Astrocyte of the spinal cord (primary cell): ENCODE data around the gene PARP14.

Experiments
- DNase-seq: peaks from one replicate; pipeline ENCODE4 v3.0.0; 2011; ENCODE audit warnings: low read depth, low spot score
- H3K4me3 ChIP-seq: 2 replicates; pipeline ENCODE4 v1.5.1; 2011; ENCODE audit warnings: low read depth, mild to moderate bottlenecking, low read length, moderate library complexity
- CTCF ChIP-seq: IDR thresholded peaks from 2 replicates; pipeline ENCODE4 v1.5.1; 2012; ENCODE audit warnings: low read depth, mild to moderate bottlenecking, low read length, inconsistent platforms
- in situ Hi-C: cut with HindIII; loops from 2 replicates; pipeline ENCODE4 v1.10.0; 2017; ENCODE audit warnings: low sequenced_read_pairs

Gene PARP14

GRCh38 chr3:122690096-122690495 is 9.5 kb downstream of the PARP14 start:
- no peak for TF ChIP-seq CTCF
- H3K4me3 ChIP-seq = no peak overlapping the region
- in situ Hi-C loops = no loop called here
- DNase-seq = no peak

DNA sequence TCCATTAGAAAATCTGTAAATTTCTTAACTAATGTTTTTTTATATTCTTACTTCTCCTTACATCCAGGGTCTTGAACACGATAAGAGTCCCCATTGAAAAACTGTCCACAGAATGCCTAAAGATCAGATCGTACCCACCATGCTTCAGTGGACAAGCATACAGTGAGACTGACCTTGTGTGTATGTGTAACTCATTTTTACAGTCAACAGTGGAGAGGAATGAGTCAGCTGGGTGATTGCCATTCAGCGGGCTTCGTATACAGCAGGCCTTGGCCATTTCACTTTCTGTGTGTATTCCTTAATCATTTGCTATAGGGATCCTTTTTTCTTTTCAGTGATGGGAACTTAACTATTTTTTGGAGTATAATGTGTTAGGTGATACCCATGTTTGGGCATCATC is 10.6 kb downstream of the PARP14 start:
- DNase-seq = peak; percentile 74
- no peak for TF ChIP-seq CTCF
- in situ Hi-C loops = no loop called here
- no peak overlapping the region for H3K4me3 ChIP-seq

GRCh38 chr3:122692674-122693073 is 12.0 kb downstream of the PARP14 start:
- no peak for TF ChIP-seq CTCF
- no peak for DNase-seq
- H3K4me3 ChIP-seq = no peak overlapping the region
- in situ Hi-C loops = no loop called here

DNA sequence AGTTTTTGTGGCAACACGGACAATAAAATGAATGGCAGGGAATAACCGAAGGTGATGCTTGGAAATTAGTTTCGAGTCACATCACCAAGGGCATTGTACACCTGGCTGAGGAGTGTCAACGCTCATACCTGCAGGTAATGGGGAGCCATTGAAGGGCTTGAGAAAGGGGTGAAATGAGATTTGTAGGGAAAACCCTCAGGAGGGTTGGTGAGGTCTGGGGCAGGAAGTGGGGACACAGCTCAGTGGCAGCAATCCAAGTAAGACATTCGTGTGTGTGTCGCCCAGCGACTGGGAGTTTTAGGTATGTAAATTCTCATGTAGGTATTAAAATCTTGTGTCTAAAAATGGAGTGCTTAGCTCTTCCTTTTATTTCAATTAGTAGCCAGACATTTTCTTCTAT is 14.3 kb downstream of the PARP14 start:
- no peak for TF ChIP-seq CTCF
- no peak for DNase-seq
- in situ Hi-C loops = no loop called here
- H3K4me3 ChIP-seq = no peak overlapping the region

GRCh38 chr3:122695927-122696561 is 15.4 kb downstream of the PARP14 start:
- H3K4me3 ChIP-seq = no peak overlapping the region
- in situ Hi-C loops = no loop called here
- TF ChIP-seq CTCF = no peak
- DNase-seq = no peak

GRCh38 chr3:122697952-122698620 is 17.4 kb downstream of the PARP14 start:
- DNase-seq = no peak
- in situ Hi-C loops = no loop called here
- TF ChIP-seq CTCF = no peak
- H3K4me3 ChIP-seq = no peak overlapping the region
